IMR-90 (cell line): Measurements from ENCODE around the gene SFTPA1. TPM values are rescaled to one million over a fixed set of nuclear protein-coding genes. Genes with fewer than 3 reads are reported as not detected.

Source experiments
- ATAC-seq: fragments of 200-7000 bp; cut with Tn5 transposase; 2 replicates; pipeline ENCODE4 v1.9.1; 2020; ENCODE audit warnings: low read depth, mild to moderate bottlenecking, moderate library complexity
- BruUV-seq: library from RNA; stranded (reverse); fragments of 400-500 nt; replicated peaks from 2 replicates; lab custom pipeline; 2021; lab: Mats Ljungman, UMichigan
- CTCF ChIA-PET: fragments of 300-600 bp; formaldehyde crosslinking; extraction: SDS; loops from one replicate; lab custom pipeline; 2021; ENCODE audit warnings: antibody characterized with exemption; lab: Yijun Ruan, JAX
- POLR2A ChIA-PET: fragments of 300-600 bp; sonication (Branson Sonifier 250); formaldehyde crosslinking; loops from one replicate; lab custom pipeline; 2022; ENCODE audit warnings: antibody characterized with exemption; ENCODE audit not compliant: unreplicated experiment; lab: Charles Lee
- DNase-seq: peaks from one replicate; pipeline ENCODE4 v3.0.0; 2013
- H2AFZ ChIP-seq: replicated peaks from 2 replicates; pipeline ENCODE3; 2013; ENCODE audit warnings: low read length, mild to moderate bottlenecking; ENCODE audit not compliant: poor library complexity
- H2AK5ac ChIP-seq: 2 replicates; pipeline ENCODE4 v1.6.1; 2013; ENCODE audit warnings: low read depth, low read length, inconsistent platforms
- H2AK9ac ChIP-seq: replicated peaks from 2 replicates; pipeline ENCODE3; 2013; ENCODE audit warnings: mild to moderate bottlenecking, low read depth, low read length, moderate library complexity; ENCODE audit not compliant: poor library complexity
- H2BK120ac ChIP-seq: 2 replicates; pipeline ENCODE4 v1.6.1; 2013; ENCODE audit warnings: low read depth, low read length, inconsistent platforms
- H2BK15ac ChIP-seq: 3 replicates; pipeline ENCODE4 v1.6.1; 2013; ENCODE audit warnings: low read depth, low read length, inconsistent platforms
- H2BK20ac ChIP-seq: 2 replicates; pipeline ENCODE4 v1.6.1; 2013; ENCODE audit warnings: low read depth, mild to moderate bottlenecking, inconsistent platforms, low read length, moderate library complexity
- H2BK5ac ChIP-seq: 2 replicates; pipeline ENCODE4 v1.6.1; 2013; ENCODE audit warnings: mild to moderate bottlenecking, low read depth, low read length, inconsistent platforms; ENCODE audit not compliant: poor library complexity, severe bottlenecking
- H3K14ac ChIP-seq: replicated peaks from 2 replicates; pipeline ENCODE4 v1.6.1; 2013; ENCODE audit warnings: low read depth, low read length, inconsistent platforms
- H3K18ac ChIP-seq: 2 replicates; pipeline ENCODE4 v1.6.1; 2013; ENCODE audit warnings: low read depth, low read length, control low read depth
- H3K23ac ChIP-seq: 2 replicates; pipeline ENCODE4 v1.6.1; 2013; ENCODE audit warnings: low read depth, low read length, inconsistent platforms
- H3K27ac ChIP-seq: 2 replicates; pipeline ENCODE4 v1.5.1; 2013; ENCODE audit warnings: mild to moderate bottlenecking, control low read depth, low read length; ENCODE audit not compliant: insufficient read depth
- H3K27me3 ChIP-seq: 2 replicates; pipeline ENCODE4 v1.6.1; 2013; ENCODE audit warnings: low read length; ENCODE audit not compliant: control insufficient read depth, insufficient read depth
- H3K36me3 ChIP-seq: 2 replicates; pipeline ENCODE4 v1.6.1; 2013; ENCODE audit warnings: low read length, mixed read lengths; ENCODE audit not compliant: control insufficient read depth, insufficient read depth
- H3K4ac ChIP-seq: 2 replicates; pipeline ENCODE4 v1.6.1; 2013; ENCODE audit warnings: low read depth, low read length, inconsistent platforms
- H3K4me1 ChIP-seq: 2 replicates; pipeline ENCODE4 v1.6.1; 2013; ENCODE audit warnings: low read length, mixed read lengths; ENCODE audit not compliant: control insufficient read depth, insufficient read depth
- H3K4me2 ChIP-seq: 2 replicates; pipeline ENCODE4 v1.6.1; 2013; ENCODE audit warnings: low read depth, mild to moderate bottlenecking, control low read depth, low read length, moderate library complexity
- H3K4me3 ChIP-seq: 2 replicates; pipeline ENCODE4 v1.5.1; 2013; ENCODE audit warnings: low read depth, mild to moderate bottlenecking, control low read depth, low read length, moderate library complexity; ENCODE audit not compliant: insufficient read depth
- H3K56ac ChIP-seq: 2 replicates; pipeline ENCODE4 v1.6.1; 2013; ENCODE audit warnings: low read length, inconsistent platforms; ENCODE audit not compliant: insufficient read depth; ENCODE audit errors: extremely low read depth
- H3K79me1 ChIP-seq, 2 experiments: 2 replicates each; pipeline ENCODE4 v1.6.1; 2013; ENCODE audit warnings: low read length in 2 of 2, inconsistent platforms in 1 of 2, low read depth in 1 of 2
- H3K9ac ChIP-seq: 2 replicates; pipeline ENCODE4 v1.6.1; 2013; ENCODE audit warnings: low read depth, low read length, control low read depth
- H3K9me1 ChIP-seq: 2 replicates; pipeline ENCODE4 v1.6.1; 2013; ENCODE audit warnings: low read length, inconsistent platforms; ENCODE audit not compliant: insufficient read depth
- H3K9me3 ChIP-seq: 2 replicates; pipeline ENCODE4 v1.6.1; 2013; ENCODE audit warnings: low read length; ENCODE audit not compliant: control insufficient read depth, insufficient read depth
- H4K20me1 ChIP-seq: 2 replicates; pipeline ENCODE4 v1.6.1; 2013; ENCODE audit warnings: low read length, inconsistent platforms; ENCODE audit not compliant: insufficient read depth
- H4K5ac ChIP-seq: 2 replicates; pipeline ENCODE4 v1.6.1; 2013; ENCODE audit warnings: mild to moderate bottlenecking, low read depth, low read length, control low read depth
- H4K8ac ChIP-seq, 2 experiments: 2 replicates each; pipeline ENCODE4 v1.6.1; 2013; ENCODE audit warnings: low read depth in 2 of 2, low read length in 2 of 2, control low read depth in 1 of 2, inconsistent platforms in 1 of 2
- H4K91ac ChIP-seq: 2 replicates; pipeline ENCODE4 v1.6.1; 2013; ENCODE audit warnings: low read depth, low read length, inconsistent platforms; ENCODE audit not compliant: insufficient read depth
- CEBPB ChIP-seq: IDR thresholded peaks from 2 replicates; pipeline ENCODE4 v1.6.1; 2012; ENCODE audit warnings: low read depth, low read length, improper control_type of control experiment
- CTCF ChIP-seq: conservative IDR thresholded peaks from 2 replicates; pipeline ENCODE4 v1.5.1; 2012; ENCODE audit warnings: mild to moderate bottlenecking, low read depth, low read length, improper control_type of control experiment
- ELK1 ChIP-seq: fragments of 150-350 bp; IDR thresholded peaks from 2 replicates; pipeline ENCODE4 v1.6.1; 2016; ENCODE audit warnings: low read depth, mild to moderate bottlenecking, low read length, moderate library complexity, borderline replicate concordance
- FOS ChIP-seq: fragments of 150-350 bp; IDR thresholded peaks from 2 replicates; pipeline ENCODE4 v1.6.1; 2016; ENCODE audit warnings: low read depth, low read length
- MAFK ChIP-seq: IDR thresholded peaks from 2 replicates; pipeline ENCODE4 v1.6.1; 2012; ENCODE audit warnings: low read depth, low read length, improper control_type of control experiment
- MAZ ChIP-seq: IDR thresholded peaks from 2 replicates; pipeline ENCODE4 v1.6.1; 2012; ENCODE audit warnings: low read depth, mild to moderate bottlenecking, low read length, improper control_type of control experiment, moderate library complexity, borderline replicate concordance
- MXI1 ChIP-seq: IDR thresholded peaks from 2 replicates; pipeline ENCODE4 v1.6.1; 2012; ENCODE audit warnings: low read depth, mild to moderate bottlenecking, low read length, moderate library complexity, borderline replicate concordance
- NFE2L2 ChIP-seq: fragments of 150-350 bp; IDR thresholded peaks from 2 replicates; pipeline ENCODE4 v1.6.1; 2016; ENCODE audit warnings: low read depth, mild to moderate bottlenecking, low read length
- RAD21 ChIP-seq: IDR thresholded peaks from 2 replicates; pipeline ENCODE4 v1.6.1; 2012; ENCODE audit warnings: low read length, improper control_type of control experiment
- SMC3 ChIP-seq: fragments of 150-350 bp; IDR thresholded peaks from 2 replicates; pipeline ENCODE4 v1.6.1; 2016; ENCODE audit warnings: low read depth, mild to moderate bottlenecking, antibody characterized with exemption, low read length, moderate library complexity
- USF2 ChIP-seq: fragments of 150-350 bp; IDR thresholded peaks from 2 replicates; pipeline ENCODE4 v1.6.1; 2017; ENCODE audit warnings: mild to moderate bottlenecking, antibody characterized with exemption, low read length, low read depth
- WGBS, 2 experiments: methylation state at CpG; one replicate each; pipeline versions ENCODE4 v1.1.5 to v1.1.7; 2013; ENCODE audit warnings: missing lambda C conversion rate in 2 of 2; ENCODE audit not compliant: insufficient read length in 1 of 2; ENCODE audit errors: extremely low coverage in 2 of 2; 5-methylcytosine and 5-hydroxymethylcytosine counted together
- dilution Hi-C: fragments of 300-500 bp; cut with HindIII; formaldehyde crosslinking; loops from one replicate; pipeline ENCODE4 v1.14.3; 2018; ENCODE audit warnings: low sequenced_read_pairs; ENCODE audit not compliant: unreplicated experiment
- in situ Hi-C: fragments of 300-500 bp; cut with MboI; formaldehyde crosslinking; loops from 3 replicates; pipeline ENCODE4 v1.14.3; 2019; ENCODE audit warnings: low sequenced_read_pairs, inconsistent platforms, mixed read lengths
- intact Hi-C: fragments of 100-400 bp; cut with micrococcal nuclease; formaldehyde crosslinking; loops from 2 replicates; pipeline ENCODE4 v1.10.0; 2022
- polyA plus RNA-seq, 3 experiments: library from polyadenylated mRNA; depleted of rRNA; stranded (reverse); fragments of >200 nt; gene quantifications; 2 replicates each; pipeline ENCODE4 v1.2.3, GENCODE V29; 2012; ENCODE audit warnings: low replicate concordance in 1 of 3
- total RNA-seq: library from RNA; depleted of rRNA; stranded (reverse); fragments of >200 nt; gene quantifications from 2 replicates; pipeline ENCODE4 v1.2.3, GENCODE V29; 2012

SFTPA1 gene
- total and polyA plus RNA-seq, 2 of the 4 experiments (the other 2 are of a cell fraction), result not detected

GRCh38 chr10:79627075-79627474 is 16.3 kb downstream of the SFTPA1 start:
- Histone ChIP-seq H2BK20ac (no peak overlapping the region), H2BK15ac (no peak overlapping the region), H2AK9ac (no peak overlapping the region), H3K56ac (no peak overlapping the region), H4K91ac (no peak overlapping the region), H3K4me1 (no peaks in the 10 kb centered on the region), H3K18ac (no peak overlapping the region), H3K4me3 (no peak overlapping the region), H3K27me3 (no peaks in the 10 kb centered on the region; the same call in none of the 2 replicates), H3K23ac (no peak overlapping the region), H3K4ac (no peak overlapping the region), H2BK120ac (no peak overlapping the region), H3K27ac (no peak overlapping the region), H3K4me2 (no peak overlapping the region), H3K9me1 (no peaks in the 10 kb centered on the region), H4K8ac (no peak overlapping the region), H2AFZ (no peak overlapping the region), H3K9me3 (no peaks in the 10 kb centered on the region), H3K9ac (no peak overlapping the region), H4K20me1 (no peaks in the 10 kb centered on the region), H3K14ac (no peak overlapping the region), H2BK5ac (no peak overlapping the region), H4K5ac (no peak overlapping the region), H3K79me1 (no peaks in the 10 kb centered on the region), H3K36me3 (no peaks in the 10 kb centered on the region), H2AK5ac (no peak overlapping the region)
- DNase-seq (no peak), ATAC-seq (no peak)
- WGBS, 2 experiments, result no CpG with 5 or more reads among the region's 2 CpGs
- dilution Hi-C loops, result no loop called here
- intact Hi-C loops, result no loop called here
- in situ Hi-C loops, result no loop called here
- CTCF ChIA-PET, result no interaction called here
- no TSS peak for BruUV-seq
- POLR2A ChIA-PET, result no interaction called here
- TF ChIP-seq ELK1 (no peak), CTCF (no peak), FOS (no peak), MAZ (no peak), USF2 (no peak), NFE2L2 (no peak), MAFK (no peak), MXI1 (no peak), CEBPB (no peak), SMC3 (no peak), RAD21 (no peak)
